A549 (cell line): ENCODE data around the gene SAP25. TPM values are rescaled to one million over a fixed set of nuclear protein-coding genes. Genes with fewer than 3 reads are reported as not detected.

Experiments used
- ATAC-seq, 2 experiments: fragments of 200-7000 bp in 1 of 2; fragments of >200 bp in 1 of 2; cut with Nextera tagmentation in 1 of 2; cut with Tn5 transposase in 1 of 2; 3 replicates each; pipeline versions ENCODE4 v1.8.0 to v1.9.1; 2018 to 2020; ENCODE audit warnings: mild to moderate bottlenecking in 1 of 2, moderate library complexity in 1 of 2
- CTCF ChIA-PET: fragments of 300-600 bp; sonication (Branson Sonifier 250); formaldehyde crosslinking; extraction: SDS; loops from one replicate; lab custom pipeline; 2021; ENCODE audit warnings: antibody characterized with exemption, inconsistent platforms; lab: Yijun Ruan, JAX
- POLR2A ChIA-PET: fragments of 350-600 bp; formaldehyde crosslinking; extraction: SDS; loops from one replicate; lab custom pipeline; 2021; ENCODE audit warnings: antibody characterized with exemption, inconsistent platforms; lab: Yijun Ruan, JAX
- DNase-seq, 2 experiments: peaks; one replicate each; pipeline versions ENCODE4 v3.0.0 to v3.0.0-alpha.2; 2011 to 2016; ENCODE audit warnings: low read depth in 1 of 2, low spot score in 1 of 2
- FAIRE-seq: peaks from 2 replicates; lab custom pipeline; 2011; peaks lifted over from hg19 to GRCh38; lab: Jason Lieb, UNC
- H3K27ac ChIP-seq, 2 experiments: fragments of >200 bp; sonication (Bioruptor Twin); formaldehyde crosslinking; 3 replicates each; pipeline ENCODE4 v1.5.1; 2016 to 2017
- H3K4me1 ChIP-seq: fragments of >200 bp; sonication (Bioruptor Twin); formaldehyde crosslinking; 3 replicates; pipeline ENCODE4 v1.6.1; 2016
- H3K4me2 ChIP-seq: fragments of >200 bp; sonication (Bioruptor Twin); formaldehyde crosslinking; 3 replicates; pipeline ENCODE4 v1.6.1; 2016
- H3K4me3 ChIP-seq: fragments of >200 bp; sonication (Bioruptor Twin); formaldehyde crosslinking; 3 replicates; pipeline ENCODE4 v1.5.1; 2016
- H3K9me3 ChIP-seq: fragments of >200 bp; sonication (Bioruptor Twin); formaldehyde crosslinking; 3 replicates; pipeline ENCODE4 v1.6.1; 2016
- BHLHE40 ChIP-seq: IDR thresholded peaks from 2 replicates; pipeline ENCODE4 v1.6.1; 2012; ENCODE audit warnings: low read depth, low read length, inconsistent platforms
- CHD2 ChIP-seq: fragments of 150-350 bp; IDR thresholded peaks from 2 replicates; pipeline ENCODE4 v1.6.1; 2014; ENCODE audit warnings: low read length; ENCODE audit not compliant: partially characterized antibody
- CHD4 ChIP-seq: fragments of 200-600 bp; sonication (generic); IDR thresholded peaks from 2 replicates; pipeline ENCODE4 v1.6.1; 2016; ENCODE audit warnings: antibody characterized with exemption, mild to moderate bottlenecking, borderline replicate concordance
- CTCF ChIP-seq: fragments of >200 bp; sonication (Bioruptor Twin); formaldehyde crosslinking; IDR thresholded peaks from 3 replicates; pipeline ENCODE4 v1.5.1; 2016
- EHF ChIP-seq: fragments of 250-450 bp; sonication (Bioruptor Pico); IDR thresholded peaks from 2 replicates; pipeline ENCODE4 v1.5.0; 2020; ENCODE audit warnings: mild to moderate bottlenecking
- EP300 ChIP-seq, 2 experiments: fragments of >200 bp; sonication (Bioruptor Twin); formaldehyde crosslinking; IDR thresholded peaks; 2 replicates in 1 of 2; 3 replicates in 1 of 2; pipeline ENCODE4 v1.6.1; 2016 to 2017
- GATA3 ChIP-seq: IDR thresholded peaks from 2 replicates; pipeline ENCODE4 v1.6.1; 2012; ENCODE audit warnings: borderline replicate concordance
- HDAC2 ChIP-seq: fragments of 200-600 bp; sonication (generic); IDR thresholded peaks from 2 replicates; pipeline ENCODE4 v1.6.1; 2016
- HEYL ChIP-seq: fragments of 250-450 bp; sonication (Bioruptor Pico); IDR thresholded peaks from 2 replicates; pipeline ENCODE4 v1.8.0; 2021; ENCODE audit warnings: mild to moderate bottlenecking, moderate library complexity
- JUNB ChIP-seq: fragments of >200 bp; sonication (Bioruptor Twin); formaldehyde crosslinking; IDR thresholded peaks from 2 replicates; pipeline ENCODE4 v1.6.1; 2016
- MAFK ChIP-seq: fragments of 450-650 bp; IDR thresholded peaks from 2 replicates; pipeline ENCODE4 v1.6.1; 2014; ENCODE audit not compliant: partially characterized antibody
- MAX ChIP-seq: IDR thresholded peaks from 2 replicates; pipeline ENCODE4 v1.6.1; 2012
- MYC ChIP-seq: IDR thresholded peaks from 2 replicates; pipeline ENCODE4 v1.6.1; 2012; ENCODE audit warnings: mild to moderate bottlenecking, inconsistent platforms, low read length, improper control_type of control experiment, borderline replicate concordance
- NFE2L2 ChIP-seq: fragments of 150-350 bp; conservative IDR thresholded peaks from 2 replicates; pipeline ENCODE4 v1.6.1; 2014; ENCODE audit warnings: low read length
- NPAS2 ChIP-seq: fragments of 250-450 bp; sonication (Bioruptor Pico); IDR thresholded peaks from 2 replicates; pipeline ENCODE4 v1.8.0; 2022; ENCODE audit warnings: mild to moderate bottlenecking, moderate library complexity, borderline replicate concordance
- NR3C1 ChIP-seq: fragments of >200 bp; sonication (Bioruptor Twin); formaldehyde crosslinking; IDR thresholded peaks from 3 replicates; pipeline ENCODE4 v1.6.1; 2017
- PBX3 ChIP-seq: IDR thresholded peaks from 2 replicates; pipeline ENCODE4 v1.6.1; 2012
- RAD21 ChIP-seq, 2 experiments: fragments of >200 bp in 1 of 2; sonication (Bioruptor Twin) in 1 of 2; formaldehyde crosslinking in 1 of 2; IDR thresholded peaks in 1 of 2; conservative IDR thresholded peaks in 1 of 2; 2 replicates in 1 of 2; 3 replicates in 1 of 2; pipeline ENCODE4 v1.6.1; 2012 to 2018; ENCODE audit warnings: inconsistent platforms in 1 of 2
- RFX5 ChIP-seq: fragments of 450-650 bp; IDR thresholded peaks from 2 replicates; pipeline ENCODE4 v1.7.1; 2014; ENCODE audit warnings: antibody characterized with exemption, mild to moderate bottlenecking, moderate library complexity
- RNF2 ChIP-seq: fragments of 200-600 bp; sonication (generic); IDR thresholded peaks from 2 replicates; pipeline ENCODE4 v1.6.1; 2016; ENCODE audit warnings: low read depth, mild to moderate bottlenecking, antibody characterized with exemption, moderate library complexity, borderline replicate concordance
- SMC3 ChIP-seq: fragments of >200 bp; sonication (Bioruptor Twin); formaldehyde crosslinking; IDR thresholded peaks from 3 replicates; pipeline ENCODE4 v1.6.1; 2018; ENCODE audit warnings: inconsistent platforms
- TFCP2L1 ChIP-seq: fragments of 250-450 bp; sonication (Bioruptor Pico); IDR thresholded peaks from 2 replicates; pipeline ENCODE4 v1.5.0; 2021; ENCODE audit warnings: mild to moderate bottlenecking
- USF2 ChIP-seq: fragments of 450-650 bp; IDR thresholded peaks from 2 replicates; pipeline ENCODE4 v1.6.1; 2014; ENCODE audit warnings: antibody characterized with exemption
- ZFP36 ChIP-seq: fragments of 450-650 bp; IDR thresholded peaks from 2 replicates; pipeline ENCODE4 v1.6.1; 2014; ENCODE audit warnings: borderline replicate concordance; ENCODE audit not compliant: partially characterized antibody
- ZSCAN20 ChIP-seq: fragments of 250-450 bp; sonication (Bioruptor Pico); IDR thresholded peaks from 2 replicates; pipeline ENCODE4 v1.8.0; 2022; ENCODE audit warnings: mild to moderate bottlenecking, moderate library complexity
- WGBS: methylation state at CpG from one replicate; pipeline ENCODE4 v1.1.6; 2017; ENCODE audit errors: missing lambda C conversion rate; 5-methylcytosine and 5-hydroxymethylcytosine counted together
- polyA plus RNA-seq, 4 experiments: library from polyadenylated mRNA; depleted of rRNA in 3 of 4; stranded (reverse); fragments of >200 nt; fragmentation: RNase III in 1 of 4; extraction: RNeasy Plus Mini Kit Qiagen cat#74134 plus additional on column Dnase treatment in 1 of 4; gene quantifications; 2 replicates in 3 of 4; 3 replicates in 1 of 4; pipeline ENCODE4 v1.2.3, GENCODE V29; 2011 to 2017

Gene SAP25
- polyA plus RNA-seq, 2 of the 4 experiments (the other 2 are of a cell fraction): 0.37 TPM; not detected in 1

GRCh38 chr7:100589341-100589947, 15.7 kb upstream of the SAP25 start:
- ChIA-PET POLR2A (interaction anchor here (0.9 to 1.2 kb wide), 2 partner anchors 23 to 160 kb away, joined by 4 read pairs; partner anchors contain the start of genes MEPCE and MOSPD3), CTCF (interaction anchor here (0.6 to 10.1 kb wide), 22 partner anchors 9 to 263 kb away, joined by 3 to 135 read pairs (median 5); partner anchors contain the start of genes MOSPD3 and PCOLCE)
- DNase-seq (no peak), ATAC-seq (no peak), FAIRE-seq (no peak)
- H3K9me3 ChIP-seq: no peaks in the 10 kb centered on the region
- no peak overlapping the region for H3K27ac ChIP-seq
- TF ChIP-seq MYC (no peak), MAX (no peak), NR3C1 (no peak), TFCP2L1 (CRISPR knock-in tag) (no peak), JUNB (no peak), EP300 (IDR thresholded peaks at IDR 0.05) (no peak), GATA3 (no peak), MAFK (no peak), RNF2 (no peak), CHD2 (no peak), USF2 (no peak), CHD4 (no peak), NPAS2 (no peak), HDAC2 (no peak)
- 80% methylated on average over 7 of the region's 7 CpGs for WGBS
- H3K4me3 ChIP-seq: no peak overlapping the region
- no peak overlapping the region for H3K4me2 ChIP-seq
- peaks cover 9% of the 10 kb centered on the region for H3K4me1 ChIP-seq

GRCh38 chr7:100588438-100588837, 14.7 kb upstream of the SAP25 start:
- no peak overlapping the region for H3K4me2 ChIP-seq
- no peak for FAIRE-seq
- peak; percentile 34 to 35; a peak in 3 of 5 replicates for TF ChIP-seq RAD21 (conservative IDR thresholded peaks at IDR 0.05 in 1 of 2, IDR thresholded peaks at IDR 0.05 in 1 of 2)
- TF ChIP-seq CTCF: peak; percentile 43
- TF ChIP-seq ZFP36: no peak
- peak; percentile 43; the same call in 2 of the 3 replicates for TF ChIP-seq SMC3
- no peak for TF ChIP-seq NFE2L2
- no peak for TF ChIP-seq ZSCAN20 (CRISPR knock-in tag)
- TF ChIP-seq TFCP2L1 (CRISPR knock-in tag): no peak
- TF ChIP-seq RFX5: no peak
- no peak for TF ChIP-seq CHD4
- no peak for TF ChIP-seq PBX3
- TF ChIP-seq GATA3: no peak
- TF ChIP-seq BHLHE40: no peak
- no peak for TF ChIP-seq HEYL (CRISPR knock-in tag)
- TF ChIP-seq EHF: no peak

More at GRCh38 chr7:100588438-100588837, 14.7 kb upstream of the SAP25 start:
- H3K4me1 ChIP-seq: peaks cover 15% of the 10 kb centered on the region
- POLR2A ChIA-PET: interaction anchor here (0.5 to 1.2 kb wide), 3 partner anchors 24 to 159 kb away, joined by 4 to 5 read pairs (median 4); partner anchors contain the start of genes MEPCE and MOSPD3
- DNase-seq (peak in 1 of 2 experiments; percentile 45), ATAC-seq (no peak)
- no peak overlapping the region for H3K27ac ChIP-seq
- WGBS: 40% methylated on average over 1 of the region's 1 CpG
- no peaks in the 10 kb centered on the region for H3K9me3 ChIP-seq
- no peak overlapping the region for H3K4me3 ChIP-seq
- CTCF ChIA-PET: interaction anchor here (0.6 to 10.1 kb wide), 25 partner anchors 10 to 1299 kb away, joined by 3 to 135 read pairs (median 4); partner anchors contain the start of genes MOSPD3 and PCOLCE
